ENCODE measurements around the gene FUT9. TPM values are rescaled to one million over a fixed set of nuclear protein-coding genes. Genes with fewer than 3 reads are reported as not detected.

The FUT9 gene
- total RNA-seq, 2 donors from 2014 or later, result not detected

DNA sequence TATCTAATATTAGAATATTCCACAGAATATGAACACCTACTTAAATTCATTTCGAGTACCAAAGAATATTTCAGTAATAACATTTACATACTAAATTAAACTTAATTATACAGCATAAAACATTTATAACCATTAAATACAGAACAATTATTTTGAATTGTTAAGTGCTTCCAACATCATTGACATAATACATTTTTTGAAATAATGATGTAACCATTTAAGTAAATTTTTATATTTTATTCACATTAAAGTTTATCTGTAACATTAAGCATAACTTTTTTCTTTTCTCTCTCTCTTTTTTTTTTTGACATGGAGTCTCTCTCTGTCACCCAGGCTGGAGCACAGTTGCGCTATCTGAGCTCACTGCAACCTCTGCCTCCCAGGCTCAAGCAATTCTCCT lies 44.5 kb downstream of the FUT9 start:
- DNase-seq (no peak), ATAC-seq (no peak)
- intact Hi-C loops (cut with DNase I), result no loop called here

DNA sequence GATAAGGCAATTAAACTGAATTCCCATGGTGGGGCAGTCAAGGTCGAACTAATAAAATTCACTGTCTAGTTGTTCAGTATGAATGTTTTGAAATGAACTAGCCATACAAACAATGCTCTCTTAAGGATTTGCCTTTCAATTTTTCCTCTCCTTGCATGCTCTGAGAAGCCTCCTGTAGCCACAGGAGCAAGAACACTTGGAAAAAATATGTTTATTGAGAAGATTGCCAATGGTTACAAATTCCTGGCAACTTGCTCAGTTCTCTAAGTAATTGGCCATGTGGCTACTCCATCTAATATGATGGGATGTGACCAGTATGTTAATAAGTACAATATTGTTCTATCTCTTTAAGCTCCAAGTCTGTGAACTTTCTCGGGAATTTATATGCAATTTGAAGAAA lies 49.4 kb downstream of the FUT9 start:
- no peak for DNase-seq
- intact Hi-C loops (cut with DNase I), result no loop called here

DNA sequence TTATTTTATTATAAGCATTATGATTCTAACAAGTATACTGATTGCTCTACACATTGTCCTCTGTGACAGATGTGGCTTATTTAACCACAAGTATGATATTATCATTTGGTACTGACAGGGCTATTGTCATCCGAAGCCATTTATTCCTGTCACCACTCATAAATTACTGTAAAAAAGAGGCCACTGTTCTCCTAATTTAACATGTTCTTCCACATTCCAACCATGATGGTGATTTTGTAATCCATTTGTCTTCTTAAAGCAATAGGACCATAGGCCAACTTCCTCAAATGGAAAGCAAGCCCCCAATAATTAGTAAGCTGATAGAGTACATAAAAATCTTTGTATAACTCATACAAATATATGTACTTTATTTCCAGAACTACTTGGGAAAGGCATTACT lies 50.6 kb downstream of the FUT9 start:
- no peak for ATAC-seq

More for the DNA sequence above, 49.4 kb downstream of the FUT9 start:
- ATAC-seq, result no peak

DNA sequence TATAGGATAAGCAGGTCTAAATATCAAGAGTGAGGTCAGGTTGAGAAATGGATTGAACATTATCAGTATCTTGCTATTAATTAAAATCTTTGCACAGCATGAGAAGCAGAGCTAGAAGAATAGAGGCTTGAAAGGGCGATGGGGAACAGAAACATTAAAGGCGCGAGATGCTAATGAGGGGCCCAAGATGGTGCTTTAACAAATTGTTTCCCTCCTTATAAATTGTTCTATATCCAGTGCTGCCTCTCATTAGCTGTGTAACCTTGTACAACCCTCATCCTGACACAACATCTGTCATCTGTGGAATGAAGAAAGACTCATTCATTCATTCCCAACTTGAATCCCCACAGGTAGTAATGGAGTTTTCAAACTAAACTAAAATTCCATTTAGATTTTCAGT lies 57.8 kb downstream of the FUT9 start:
- intact Hi-C loops (cut with DNase I), result no loop called here
- DNase-seq (no peak), ATAC-seq (no peak)

More for the DNA sequence above, 50.6 kb downstream of the FUT9 start:
- intact Hi-C loops (cut with DNase I), result no loop called here
- no peak for DNase-seq

DNA sequence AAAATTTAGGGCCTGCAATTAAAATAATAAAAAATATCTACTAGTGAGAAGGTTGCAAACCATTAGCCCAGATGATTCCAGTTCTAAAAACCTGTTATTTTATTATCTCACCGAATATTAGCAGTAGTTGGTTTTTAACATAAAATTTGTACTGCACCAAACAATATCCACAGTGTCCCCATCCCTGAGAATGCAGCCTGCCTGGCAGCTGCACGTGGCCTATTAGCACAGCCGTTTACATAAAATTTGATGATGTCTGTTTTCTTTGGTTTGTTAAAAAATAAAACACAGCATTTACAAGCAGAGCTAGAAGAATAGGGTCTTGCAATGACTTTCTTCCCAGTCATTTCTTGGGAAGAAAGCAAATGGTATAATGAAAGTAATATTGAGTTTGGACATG lies 58.2 kb downstream of the FUT9 start:
- DNase-seq, result no peak
- no peak for ATAC-seq
- intact Hi-C loops (cut with DNase I), result no loop called here

DNA sequence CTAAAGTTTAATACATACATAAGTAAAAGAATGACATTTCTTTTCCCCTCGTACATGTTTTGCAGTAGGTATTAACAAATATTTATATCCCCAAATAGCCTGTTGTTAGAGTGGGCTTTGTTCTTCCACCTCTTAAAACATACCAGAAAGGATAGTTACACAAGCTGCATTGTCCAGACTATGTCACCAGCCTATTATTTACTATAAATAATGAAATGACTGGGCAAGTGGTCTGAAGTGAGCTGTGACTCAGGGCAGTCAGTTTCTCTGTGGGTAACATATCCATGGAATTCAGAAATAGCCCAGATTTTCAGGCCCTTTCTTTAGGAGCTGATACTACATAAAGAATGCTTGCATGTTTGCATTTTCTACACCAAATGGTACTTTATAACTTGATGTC lies 60.1 kb downstream of the FUT9 start:
- DNase-seq (no peak), ATAC-seq (no peak)
- intact Hi-C loops (cut with DNase I), result no loop called here

DNA sequence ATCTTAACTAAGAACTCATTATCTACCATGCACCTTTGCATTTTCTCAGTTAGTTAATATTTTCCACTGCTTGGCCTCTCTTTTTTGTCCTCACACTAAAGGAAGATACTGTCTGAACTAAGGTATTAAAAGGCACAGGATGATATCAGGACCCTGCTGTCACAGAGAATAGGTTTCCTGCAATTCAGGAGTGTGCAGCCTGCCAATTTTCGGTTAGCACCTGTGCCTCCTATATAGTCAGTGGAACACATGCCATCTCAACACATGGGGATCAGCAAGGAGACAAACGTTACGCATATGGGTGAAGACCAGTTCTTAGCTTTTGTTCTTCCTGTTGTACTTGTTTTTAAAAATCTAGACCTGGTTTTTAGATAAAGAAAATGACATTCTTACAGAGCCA lies 71.0 kb downstream of the FUT9 start:
- no peak for DNase-seq
- intact Hi-C loops (cut with DNase I), result no loop called here
- no peak for ATAC-seq

DNA sequence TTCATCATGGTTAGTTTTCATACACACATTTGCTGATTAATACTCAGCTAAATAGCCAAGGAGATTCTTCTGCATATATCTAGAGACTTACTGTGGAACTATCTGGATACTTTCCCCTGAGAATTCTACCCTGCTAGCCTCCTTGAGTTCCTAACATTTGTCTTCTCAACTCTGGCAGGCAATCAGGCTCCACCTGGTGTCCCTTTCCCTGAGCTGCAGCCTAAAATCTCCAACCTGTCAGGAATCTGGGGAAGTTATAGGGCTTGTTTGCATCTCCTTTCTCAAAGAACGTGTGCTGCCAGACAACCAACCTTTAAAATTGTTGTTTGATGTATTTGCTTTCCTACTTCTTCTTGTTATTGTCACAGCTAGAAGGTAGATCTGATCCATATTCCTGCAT lies 73.4 kb downstream of the FUT9 start:
- intact Hi-C loops (cut with DNase I), result no loop called here

DNA sequence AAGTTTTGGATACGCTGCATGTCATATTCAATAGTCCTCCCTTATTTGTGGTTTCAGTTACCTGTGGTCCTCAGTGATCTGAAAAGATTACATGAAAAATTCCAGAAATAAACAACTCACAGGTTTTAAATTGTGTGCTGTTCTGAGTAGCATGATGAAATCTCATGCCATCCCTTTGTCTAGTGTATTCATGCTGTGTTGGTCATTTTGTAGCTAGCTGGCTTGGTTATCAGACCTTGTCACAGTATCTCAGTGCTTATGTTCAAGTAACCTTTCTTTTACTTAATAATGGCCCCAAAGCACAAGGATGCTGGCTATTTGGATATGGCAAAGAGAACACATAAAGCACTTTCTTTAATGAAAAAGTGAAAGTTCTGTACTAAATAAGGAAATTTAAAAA lies 78.3 kb downstream of the FUT9 start:
- DNase-seq, result no peak
- intact Hi-C loops (cut with DNase I), result no loop called here
- no peak for ATAC-seq

More for the DNA sequence above, 73.4 kb downstream of the FUT9 start:
- DNase-seq (no peak), ATAC-seq (no peak)

DNA sequence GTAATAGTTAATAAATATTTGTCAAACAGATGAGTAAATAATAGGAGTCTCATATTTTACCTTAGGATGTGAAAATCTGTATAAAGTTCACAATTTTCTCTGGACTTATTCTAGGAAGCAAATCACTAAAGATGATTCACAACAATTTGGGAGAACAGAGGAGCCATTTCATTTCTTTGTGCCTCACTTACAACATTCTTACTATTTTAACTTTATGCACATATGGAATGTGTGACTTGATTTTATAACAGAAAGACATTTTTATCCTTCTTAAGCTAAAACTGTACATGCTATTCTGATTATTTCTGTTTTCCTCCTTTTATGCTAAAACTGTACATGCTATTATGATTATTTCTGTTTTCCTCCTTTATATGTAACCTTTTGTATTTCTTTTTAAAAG lies 83.3 kb downstream of the FUT9 start:
- no peak for ATAC-seq
- DNase-seq, result no peak
- intact Hi-C loops (cut with DNase I), result no loop called here

DNA sequence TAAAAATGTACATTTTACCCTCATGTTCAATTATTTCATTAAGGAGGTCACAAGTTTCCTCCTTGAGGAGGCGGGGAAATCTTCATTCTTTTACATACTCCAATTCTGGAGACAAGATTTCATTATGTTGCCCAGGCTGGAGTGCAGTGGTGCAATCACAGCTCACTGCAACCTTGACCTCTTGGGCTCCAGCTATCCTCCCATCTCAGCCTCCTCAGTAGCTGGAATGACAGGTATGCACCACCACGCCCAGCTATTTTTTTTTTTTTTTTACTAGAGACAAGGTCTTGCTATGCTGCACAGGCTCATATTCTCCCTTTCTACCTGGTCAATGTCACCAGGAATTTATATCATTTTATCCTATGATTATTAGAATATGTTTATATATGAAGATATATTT lies 85.8 kb downstream of the FUT9 start:
- DNase-seq, result no peak
- no peak for ATAC-seq
- intact Hi-C loops (cut with DNase I), result no loop called here

DNA sequence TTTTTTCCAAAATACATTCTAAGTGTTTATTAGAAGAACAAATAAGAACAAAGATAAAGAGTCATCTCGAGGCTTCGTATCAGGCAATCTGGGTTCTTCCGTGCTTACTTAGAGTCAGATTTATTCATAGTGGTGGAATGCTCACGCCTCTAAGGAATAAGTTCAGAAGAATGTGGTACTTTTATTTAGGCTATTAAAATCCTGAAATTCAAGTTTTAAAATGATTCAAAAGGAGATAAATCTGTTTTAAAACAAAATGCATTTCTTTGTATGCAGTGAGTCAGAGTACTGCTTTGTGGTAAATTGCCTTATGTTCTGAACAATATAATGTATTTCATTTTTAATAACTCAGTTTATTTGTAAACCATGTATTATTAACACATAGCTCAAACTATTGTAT lies 89.1 kb downstream of the FUT9 start:
- no peak for DNase-seq
- intact Hi-C loops (cut with DNase I), result no loop called here
- ATAC-seq, result no peak

DNA sequence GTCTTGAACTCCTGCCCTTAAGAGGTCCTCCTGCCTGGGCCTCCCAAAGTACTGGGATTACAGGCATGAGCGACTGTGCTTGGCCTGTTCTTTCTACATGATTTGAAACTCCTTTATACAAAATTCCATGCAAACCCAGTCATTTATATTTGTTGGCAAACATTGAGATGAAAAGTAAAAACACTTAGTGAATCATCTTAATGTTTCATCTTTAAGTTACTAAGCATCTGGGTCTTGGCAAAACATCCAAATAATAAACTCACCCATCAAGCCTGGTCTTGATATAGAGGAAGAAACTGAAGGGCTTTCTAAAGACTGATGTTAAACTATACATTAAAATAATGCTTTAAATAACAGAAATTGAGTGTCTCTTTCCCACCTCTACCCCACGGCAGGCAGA lies 95.1 kb downstream of the FUT9 start:
- no peak for ATAC-seq
- no peak for DNase-seq
- intact Hi-C loops (cut with DNase I), result no loop called here

DNA sequence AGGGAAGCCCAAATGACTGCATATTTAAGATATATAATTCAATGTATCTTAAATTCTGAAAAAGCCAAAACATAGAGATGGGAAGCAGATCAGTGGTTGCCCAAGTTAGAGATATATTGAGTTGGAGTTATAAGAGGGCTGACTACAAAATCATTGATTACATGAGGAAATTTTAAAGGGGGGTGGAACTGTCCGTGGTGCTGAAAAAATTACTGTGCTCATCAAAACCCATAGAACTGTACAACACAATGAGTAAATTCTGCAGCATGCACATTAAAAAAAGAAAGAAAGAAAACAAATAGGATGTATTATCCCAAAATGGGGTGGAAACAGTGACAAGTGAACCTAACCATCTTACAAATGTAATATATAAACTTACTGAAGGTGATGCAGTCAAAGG lies 100.9 kb downstream of the FUT9 start:
- intact Hi-C loops (cut with DNase I), result no loop called here

DNA sequence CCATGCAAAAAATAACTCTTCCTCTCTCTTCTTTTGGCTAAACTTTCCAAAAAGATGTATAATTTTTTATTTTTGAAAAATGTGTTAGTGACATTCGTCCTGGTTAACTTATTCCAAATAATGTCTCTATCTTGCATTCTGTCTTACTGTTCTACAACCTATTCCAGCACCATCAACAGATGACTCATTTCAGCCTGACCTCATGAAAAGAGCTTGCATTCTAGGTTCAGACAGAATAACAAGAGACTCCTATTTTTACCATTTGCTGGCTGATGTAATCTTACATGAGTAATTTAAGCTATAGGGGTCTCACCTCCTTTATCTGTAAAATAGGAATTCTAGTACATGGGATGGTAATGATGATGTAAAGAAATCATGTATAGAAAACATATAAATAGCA lies 109.0 kb downstream of the FUT9 start:
- DNase-seq (no peak), ATAC-seq (no peak)
- intact Hi-C loops (cut with DNase I), result no loop called here

More for the DNA sequence above, 100.9 kb downstream of the FUT9 start:
- no peak for ATAC-seq
- no peak for DNase-seq

DNA sequence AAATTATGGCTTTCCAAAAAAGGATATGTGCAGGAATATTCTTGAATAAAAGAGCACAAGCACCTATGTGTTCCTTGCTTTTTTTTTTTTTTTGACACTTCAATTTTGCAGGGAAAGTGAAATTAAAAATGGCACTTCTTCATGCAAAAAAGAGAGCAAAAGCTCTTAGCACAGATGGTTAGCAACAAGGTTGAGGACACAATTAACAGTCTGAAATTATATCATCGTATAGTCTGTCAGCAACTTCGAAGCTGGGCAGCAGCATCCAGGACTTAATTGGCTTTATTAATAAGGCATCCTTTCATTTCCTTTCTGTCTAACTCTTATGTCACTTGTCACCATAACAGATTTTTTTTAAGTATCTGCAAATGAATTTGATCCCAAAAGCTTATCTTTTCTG lies 122.6 kb downstream of the FUT9 start:
- intact Hi-C loops (cut with DNase I), result no loop called here
- DNase-seq (no peak), ATAC-seq (no peak)

DNA sequence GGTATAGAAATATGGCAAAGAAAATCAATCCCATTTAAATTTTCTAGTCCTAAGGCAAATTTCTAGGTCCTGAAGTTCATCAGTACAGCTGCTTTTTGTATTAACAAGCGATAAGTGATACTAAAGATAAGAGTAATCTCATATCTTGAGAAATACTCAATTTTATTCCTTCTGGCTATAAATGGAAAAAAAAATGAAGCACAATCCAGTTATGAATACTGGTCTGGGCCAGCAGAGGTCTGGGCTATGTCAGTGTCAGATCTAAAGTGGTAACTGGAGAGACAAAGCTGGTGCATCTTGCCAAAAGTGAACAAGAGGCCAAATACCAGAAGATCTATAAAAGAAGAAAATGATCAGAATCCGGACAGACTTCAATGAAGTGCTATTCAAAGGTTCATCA lies 126.4 kb downstream of the FUT9 start:
- intact Hi-C loops (cut with DNase I), result no loop called here
- DNase-seq, result no peak
- ATAC-seq, result no peak

DNA sequence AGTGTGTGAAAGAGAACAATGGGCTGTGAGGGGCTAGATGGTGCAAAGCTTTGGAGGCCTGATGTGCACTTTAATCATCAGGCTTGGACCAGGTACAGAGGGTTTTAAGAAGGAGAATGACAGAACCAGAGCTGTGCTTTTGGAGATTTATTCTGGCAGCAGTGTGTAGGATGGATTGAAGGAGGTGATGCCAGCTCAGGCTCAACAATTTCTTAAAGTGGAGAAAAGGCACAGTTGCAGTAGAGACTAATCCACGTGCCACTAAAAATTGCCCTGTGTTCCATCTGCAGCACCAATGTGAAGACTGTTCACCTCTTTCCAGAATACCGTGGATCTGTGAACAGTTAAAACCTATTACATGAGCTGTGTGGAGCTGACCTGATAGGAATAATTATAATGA lies 134.7 kb downstream of the FUT9 start:
- no peak for ATAC-seq
- DNase-seq, result no peak
- intact Hi-C loops (cut with DNase I), result no loop called here

DNA sequence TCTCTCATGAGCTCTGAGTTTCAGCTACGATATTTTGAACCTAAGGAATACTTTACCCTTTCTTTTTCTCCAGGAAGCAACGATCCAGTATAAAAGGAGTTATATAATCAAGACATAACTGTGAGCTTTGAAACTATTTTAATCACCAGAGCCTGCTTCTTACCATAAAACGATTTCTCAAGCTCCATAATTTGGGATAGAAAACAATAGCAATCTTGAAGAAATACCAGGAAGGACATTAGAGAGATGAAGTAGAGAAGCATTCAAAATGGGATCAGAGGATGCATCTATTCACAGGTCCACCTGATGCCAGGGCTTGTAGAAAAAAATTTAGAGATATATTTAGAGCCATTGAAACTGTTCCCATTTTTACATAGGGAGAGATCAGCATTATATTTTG lies 135.9 kb downstream of the FUT9 start:
- DNase-seq (no peak), ATAC-seq (no peak)
- intact Hi-C loops (cut with DNase I), result no loop called here

DNA sequence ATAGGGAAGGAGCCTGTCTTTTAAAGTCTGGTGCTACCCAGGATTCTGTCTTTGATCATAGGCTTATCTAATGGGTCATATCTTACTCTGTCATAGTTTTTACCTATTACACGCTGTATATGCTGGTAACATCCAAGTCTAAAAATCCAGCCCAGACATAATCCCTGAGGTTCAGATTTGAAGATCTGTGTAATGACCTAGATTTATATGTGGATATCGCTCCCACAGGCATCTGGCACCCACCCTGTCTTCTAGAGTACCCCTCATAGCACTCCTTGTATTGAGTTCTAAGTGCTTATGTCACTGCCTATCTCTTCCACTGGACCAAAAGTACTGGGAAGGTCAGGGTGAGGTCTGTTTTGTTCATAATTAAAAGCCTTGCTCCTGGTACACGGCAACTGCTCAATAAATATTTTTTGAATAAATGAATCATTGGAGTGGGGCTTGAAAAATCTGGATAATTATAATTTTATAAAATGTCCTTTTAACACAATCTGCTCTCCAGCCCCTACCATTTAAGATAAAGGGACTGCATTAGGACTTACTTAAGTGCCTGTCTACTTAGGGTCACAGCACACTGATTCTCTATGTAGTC lies 136.4 kb downstream of the FUT9 start:
- ATAC-seq (no peak), DNase-seq (no peak)
- intact Hi-C loops (cut with DNase I), result no loop called here

DNA sequence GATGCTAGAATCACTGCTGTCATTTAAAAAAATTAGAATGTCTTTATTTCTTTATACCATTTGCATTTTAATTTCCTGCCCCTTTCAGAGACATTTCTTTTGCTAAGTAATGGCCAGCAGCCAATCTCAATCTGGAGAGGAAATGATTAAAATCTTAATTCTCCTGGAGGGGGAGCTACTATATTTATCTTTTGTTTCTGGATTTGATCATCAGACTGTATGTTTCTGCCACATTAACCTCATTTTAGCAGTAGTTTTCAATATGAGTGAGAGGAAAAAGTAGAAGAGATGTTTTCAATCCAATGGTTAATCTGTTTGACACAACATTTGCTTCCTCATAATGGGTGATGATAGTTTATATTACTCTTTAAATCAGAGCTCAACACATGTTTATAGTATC lies 138.0 kb downstream of the FUT9 start:
- intact Hi-C loops (cut with DNase I), result no loop called here
- DNase-seq, result no peak
- no peak for ATAC-seq

DNA sequence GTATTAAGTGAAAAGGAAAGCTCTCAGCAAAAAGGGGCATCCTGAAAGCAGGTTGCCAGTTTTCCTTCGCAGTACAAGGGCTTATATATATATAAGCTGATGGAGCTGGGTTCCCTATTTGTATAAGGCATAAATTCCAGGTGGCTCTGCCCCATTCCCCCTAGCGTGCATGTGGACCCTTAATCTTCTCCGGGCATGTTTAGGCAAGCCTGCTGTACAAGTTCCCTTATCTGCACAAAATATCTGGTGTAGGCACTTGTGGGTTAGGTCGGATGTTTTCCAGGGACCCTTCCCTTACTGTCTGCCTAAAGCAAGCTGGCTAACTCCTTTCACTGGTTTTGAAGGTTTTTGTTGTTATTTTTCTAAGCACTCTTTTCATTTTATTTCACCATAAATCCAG lies 140.7 kb downstream of the FUT9 start:
- DNase-seq (no peak), ATAC-seq (no peak)
- intact Hi-C loops (cut with DNase I), result no loop called here
